ENCODE data around the gene ALG12. TPM values are rescaled to one million over a fixed set of nuclear protein-coding genes. Genes with fewer than 3 reads are reported as not detected.
A peak's percentile ranks its signal among the peaks of the same experiment; 100 is the strongest.

ALG12 gene
- total and polyA plus RNA-seq, 2 of the 13 experiments (the other 11 are each of a cell fraction or from before 2014, with no cell fraction given) = 7.8 to 15.8 TPM

DNA sequence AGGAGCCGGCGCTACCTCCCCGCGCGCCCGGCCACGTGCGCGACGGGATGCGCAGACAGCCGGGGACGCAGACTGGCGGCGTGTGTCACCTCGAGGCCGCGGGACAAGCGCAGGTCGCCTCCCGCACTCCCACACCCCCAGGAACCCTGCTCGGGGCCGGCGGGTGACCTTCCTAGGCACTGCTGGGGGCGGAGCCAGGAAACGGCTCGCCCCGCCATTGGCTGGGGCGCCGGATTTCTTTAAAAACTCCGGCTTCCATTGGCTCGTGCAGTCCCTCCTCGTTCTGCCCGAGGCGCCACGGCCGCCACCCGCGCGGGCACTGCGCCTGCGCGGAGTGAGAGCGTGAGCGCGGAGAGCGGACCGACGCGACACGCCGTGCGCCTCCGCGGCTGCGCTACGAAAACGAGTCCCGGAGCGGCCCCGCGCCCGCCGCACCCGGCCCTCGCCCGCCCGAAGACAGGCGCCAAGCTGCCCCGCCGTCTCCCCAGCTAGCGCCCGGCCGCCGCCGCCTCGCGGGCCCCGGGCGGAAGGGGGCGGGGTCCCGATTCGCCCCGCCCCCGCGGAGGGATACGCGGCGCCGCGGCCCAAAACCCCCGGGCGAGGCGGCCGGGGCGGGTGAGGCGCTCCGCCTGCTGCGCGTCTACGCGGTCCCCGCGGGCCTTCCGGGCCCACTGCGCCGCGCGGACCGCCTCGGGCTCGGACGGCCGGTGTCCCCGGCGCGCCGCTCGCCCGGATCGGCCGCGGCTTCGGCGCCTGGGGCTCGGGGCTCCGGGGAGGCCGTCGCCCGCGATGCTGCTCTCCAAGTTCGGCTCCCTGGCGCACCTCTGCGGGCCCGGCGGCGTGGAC, 42.1 kb upstream of the ALG12 start, which contains the start of gene PIM3 (continued):
- TF ChIP-seq ZNF563 (CRISPR knock-in tag; IDR thresholded peaks at IDR 0.05) (peak; percentile 89), SRY (CRISPR knock-in tag; IDR thresholded peaks at IDR 0.05) (peak; percentile 96), ZNF143 (CRISPR knock-in tag; IDR thresholded peaks at IDR 0.05) (peak; percentile 51; the same call in 1 of the 2 replicates), HMGA1 (CRISPR knock-in tag; conservative IDR thresholded peaks at IDR 0.05) (no peak), ARNT2 (CRISPR knock-in tag; IDR thresholded peaks at IDR 0.05; ENCODE audit: low read depth) (peak; percentile 94), ZNF138 (CRISPR knock-in tag; IDR thresholded peaks at IDR 0.05; ENCODE audit: low read depth) (no peak), ZNF430 (CRISPR knock-in tag; IDR thresholded peaks at IDR 0.05) (peak; percentile 76; the same call in 1 of the 2 replicates), ZNF747 (CRISPR knock-in tag; IDR thresholded peaks at IDR 0.05; ENCODE audit: borderline replicate concordance) (0 out of 2 replicates have a peak, but pooled peaks have one; percentile 77), SMAD9 (CRISPR knock-in tag; IDR thresholded peaks at IDR 0.05) (no peak), CCDC6 (CRISPR knock-in tag; IDR thresholded peaks at IDR 0.05) (peak; percentile 89), ZBTB25 (CRISPR knock-in tag; IDR thresholded peaks at IDR 0.05) (0 out of 2 replicates have a peak, but pooled peaks have one; percentile 32)
- TF ChIP-seq, protein P1, sequence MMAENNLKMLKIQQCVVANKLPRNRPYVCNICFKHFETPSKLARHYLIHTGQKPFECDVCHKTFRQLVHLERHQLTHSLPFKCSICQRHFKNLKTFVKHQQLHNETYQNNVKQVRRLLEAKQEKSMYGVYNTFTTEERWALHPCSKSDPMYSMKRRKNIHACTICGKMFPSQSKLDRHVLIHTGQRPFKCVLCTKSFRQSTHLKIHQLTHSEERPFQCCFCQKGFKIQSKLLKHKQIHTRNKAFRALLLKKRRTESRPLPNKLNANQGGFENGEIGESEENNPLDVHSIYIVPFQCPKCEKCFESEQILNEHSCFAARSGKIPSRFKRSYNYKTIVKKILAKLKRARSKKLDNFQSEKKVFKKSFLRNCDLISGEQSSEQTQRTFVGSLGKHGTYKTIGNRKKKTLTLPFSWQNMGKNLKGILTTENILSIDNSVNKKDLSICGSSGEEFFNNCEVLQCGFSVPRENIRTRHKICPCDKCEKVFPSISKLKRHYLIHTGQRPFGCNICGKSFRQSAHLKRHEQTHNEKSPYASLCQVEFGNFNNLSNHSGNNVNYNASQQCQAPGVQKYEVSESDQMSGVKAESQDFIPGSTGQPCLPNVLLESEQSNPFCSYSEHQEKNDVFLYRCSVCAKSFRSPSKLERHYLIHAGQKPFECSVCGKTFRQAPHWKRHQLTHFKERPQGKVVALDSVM (CRISPR knock-in tag; IDR thresholded peaks at IDR 0.05) = no peak
- TF ChIP-seq, protein P2, sequence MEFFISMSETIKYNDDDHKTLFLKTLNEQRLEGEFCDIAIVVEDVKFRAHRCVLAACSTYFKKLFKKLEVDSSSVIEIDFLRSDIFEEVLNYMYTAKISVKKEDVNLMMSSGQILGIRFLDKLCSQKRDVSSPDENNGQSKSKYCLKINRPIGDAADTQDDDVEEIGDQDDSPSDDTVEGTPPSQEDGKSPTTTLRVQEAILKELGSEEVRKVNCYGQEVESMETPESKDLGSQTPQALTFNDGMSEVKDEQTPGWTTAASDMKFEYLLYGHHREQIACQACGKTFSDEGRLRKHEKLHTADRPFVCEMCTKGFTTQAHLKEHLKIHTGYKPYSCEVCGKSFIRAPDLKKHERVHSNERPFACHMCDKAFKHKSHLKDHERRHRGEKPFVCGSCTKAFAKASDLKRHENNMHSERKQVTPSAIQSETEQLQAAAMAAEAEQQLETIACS (CRISPR knock-in tag; IDR thresholded peaks at IDR 0.05) = peak; percentile 6; the same call in 1 of the 2 replicates
- TF ChIP-seq, protein P3, sequence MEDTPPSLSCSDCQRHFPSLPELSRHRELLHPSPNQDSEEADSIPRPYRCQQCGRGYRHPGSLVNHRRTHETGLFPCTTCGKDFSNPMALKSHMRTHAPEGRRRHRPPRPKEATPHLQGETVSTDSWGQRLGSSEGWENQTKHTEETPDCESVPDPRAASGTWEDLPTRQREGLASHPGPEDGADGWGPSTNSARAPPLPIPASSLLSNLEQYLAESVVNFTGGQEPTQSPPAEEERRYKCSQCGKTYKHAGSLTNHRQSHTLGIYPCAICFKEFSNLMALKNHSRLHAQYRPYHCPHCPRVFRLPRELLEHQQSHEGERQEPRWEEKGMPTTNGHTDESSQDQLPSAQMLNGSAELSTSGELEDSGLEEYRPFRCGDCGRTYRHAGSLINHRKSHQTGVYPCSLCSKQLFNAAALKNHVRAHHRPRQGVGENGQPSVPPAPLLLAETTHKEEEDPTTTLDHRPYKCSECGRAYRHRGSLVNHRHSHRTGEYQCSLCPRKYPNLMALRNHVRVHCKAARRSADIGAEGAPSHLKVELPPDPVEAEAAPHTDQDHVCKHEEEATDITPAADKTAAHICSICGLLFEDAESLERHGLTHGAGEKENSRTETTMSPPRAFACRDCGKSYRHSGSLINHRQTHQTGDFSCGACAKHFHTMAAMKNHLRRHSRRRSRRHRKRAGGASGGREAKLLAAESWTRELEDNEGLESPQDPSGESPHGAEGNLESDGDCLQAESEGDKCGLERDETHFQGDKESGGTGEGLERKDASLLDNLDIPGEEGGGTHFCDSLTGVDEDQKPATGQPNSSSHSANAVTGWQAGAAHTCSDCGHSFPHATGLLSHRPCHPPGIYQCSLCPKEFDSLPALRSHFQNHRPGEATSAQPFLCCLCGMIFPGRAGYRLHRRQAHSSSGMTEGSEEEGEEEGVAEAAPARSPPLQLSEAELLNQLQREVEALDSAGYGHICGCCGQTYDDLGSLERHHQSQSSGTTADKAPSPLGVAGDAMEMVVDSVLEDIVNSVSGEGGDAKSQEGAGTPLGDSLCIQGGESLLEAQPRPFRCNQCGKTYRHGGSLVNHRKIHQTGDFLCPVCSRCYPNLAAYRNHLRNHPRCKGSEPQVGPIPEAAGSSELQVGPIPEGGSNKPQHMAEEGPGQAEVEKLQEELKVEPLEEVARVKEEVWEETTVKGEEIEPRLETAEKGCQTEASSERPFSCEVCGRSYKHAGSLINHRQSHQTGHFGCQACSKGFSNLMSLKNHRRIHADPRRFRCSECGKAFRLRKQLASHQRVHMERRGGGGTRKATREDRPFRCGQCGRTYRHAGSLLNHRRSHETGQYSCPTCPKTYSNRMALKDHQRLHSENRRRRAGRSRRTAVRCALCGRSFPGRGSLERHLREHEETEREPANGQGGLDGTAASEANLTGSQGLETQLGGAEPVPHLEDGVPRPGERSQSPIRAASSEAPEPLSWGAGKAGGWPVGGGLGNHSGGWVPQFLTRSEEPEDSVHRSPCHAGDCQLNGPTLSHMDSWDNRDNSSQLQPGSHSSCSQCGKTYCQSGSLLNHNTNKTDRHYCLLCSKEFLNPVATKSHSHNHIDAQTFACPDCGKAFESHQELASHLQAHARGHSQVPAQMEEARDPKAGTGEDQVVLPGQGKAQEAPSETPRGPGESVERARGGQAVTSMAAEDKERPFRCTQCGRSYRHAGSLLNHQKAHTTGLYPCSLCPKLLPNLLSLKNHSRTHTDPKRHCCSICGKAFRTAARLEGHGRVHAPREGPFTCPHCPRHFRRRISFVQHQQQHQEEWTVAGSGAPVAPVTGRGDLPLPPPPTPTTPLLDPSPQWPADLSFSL (CRISPR knock-in tag; IDR thresholded peaks at IDR 0.05) = 0 out of 2 replicates have a peak, but pooled peaks have one; percentile 11
